ENCODE results near the gene JPH3. TPM values are rescaled to one million over a fixed set of nuclear protein-coding genes. Genes with fewer than 3 reads are reported as not detected.

JPH3 gene
- polyA plus RNA-seq, 1 donor from 2014 or later, result 22.2 TPM

DNA sequence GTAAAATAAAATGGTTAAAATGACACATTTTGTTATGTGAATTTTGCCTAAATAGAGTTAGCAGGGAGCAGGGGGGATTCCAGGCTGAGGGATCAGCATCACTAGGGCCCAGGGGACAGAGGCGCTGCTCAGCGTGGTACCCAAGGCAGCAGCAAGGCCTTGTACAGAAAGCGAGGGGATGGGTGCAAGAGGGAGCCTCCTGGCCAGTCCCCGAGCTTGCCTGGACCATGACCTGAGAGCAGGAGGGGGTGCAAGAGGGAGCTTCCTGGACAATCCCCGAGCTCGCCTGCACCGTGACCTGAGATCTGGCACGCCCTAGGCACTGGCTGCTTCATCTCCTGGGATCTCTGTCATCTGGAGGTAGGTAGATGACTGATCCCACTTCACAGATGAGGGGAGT is 17.3 kb upstream of the JPH3 start:
- Histone ChIP-seq H3K9ac (ENCODE audit: low read length) (no peak overlapping the region), H2AFZ (ENCODE audit: low read depth, low read length) (no peak overlapping the region)

DNA sequence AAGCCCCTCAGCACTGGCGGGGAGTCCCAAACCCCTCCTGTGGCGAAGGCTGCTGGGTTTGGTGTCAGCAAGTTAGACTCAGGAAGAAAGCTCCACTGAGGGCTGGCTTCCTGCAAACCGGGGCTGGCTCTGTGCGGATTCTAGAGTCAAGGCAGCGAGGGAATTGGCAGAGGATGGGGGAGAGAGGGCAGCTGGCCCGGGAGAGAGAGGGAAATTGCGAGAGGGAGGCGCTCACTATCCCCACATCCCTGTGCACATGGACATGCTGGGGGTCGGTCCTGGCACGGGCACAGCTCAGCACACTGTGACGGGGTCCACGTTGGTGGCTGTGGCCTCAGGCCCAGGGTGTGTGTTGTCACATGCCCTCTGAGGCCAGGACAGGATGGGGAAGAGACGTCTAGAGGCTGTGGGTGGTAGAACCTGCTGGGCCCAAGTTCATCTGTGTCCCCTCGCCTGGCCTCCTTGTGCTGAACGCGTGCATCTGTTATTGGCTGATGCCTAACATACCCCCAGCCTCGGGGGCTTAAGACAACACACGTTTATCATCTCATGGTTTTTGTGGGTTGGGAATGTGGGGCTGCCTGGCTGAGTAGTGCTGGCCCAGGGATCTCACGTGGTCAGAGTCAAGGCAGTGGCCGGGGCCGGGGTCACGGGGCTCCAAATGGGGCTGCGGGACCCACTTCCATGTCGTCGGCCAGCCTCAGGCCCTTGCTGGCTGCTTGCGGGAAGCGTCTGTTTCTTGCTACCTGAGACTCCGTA is 16.7 kb upstream of the JPH3 start:
- H3K9me3 ChIP-seq (ENCODE audit: low read length), result no peaks in the 10 kb centered on the region
- H3K9ac ChIP-seq (ENCODE audit: low read length), result no peak overlapping the region
- no peak overlapping the region for H2AFZ ChIP-seq (ENCODE audit: low read depth, low read length)
- no peak for TF ChIP-seq SMC3 (conservative IDR thresholded peaks at IDR 0.05; ENCODE audit: poor library complexity)
- TF ChIP-seq POLR2AphosphoS5 (IDR thresholded peaks at IDR 0.05), result no peak
- TF ChIP-seq, protein P1, sequence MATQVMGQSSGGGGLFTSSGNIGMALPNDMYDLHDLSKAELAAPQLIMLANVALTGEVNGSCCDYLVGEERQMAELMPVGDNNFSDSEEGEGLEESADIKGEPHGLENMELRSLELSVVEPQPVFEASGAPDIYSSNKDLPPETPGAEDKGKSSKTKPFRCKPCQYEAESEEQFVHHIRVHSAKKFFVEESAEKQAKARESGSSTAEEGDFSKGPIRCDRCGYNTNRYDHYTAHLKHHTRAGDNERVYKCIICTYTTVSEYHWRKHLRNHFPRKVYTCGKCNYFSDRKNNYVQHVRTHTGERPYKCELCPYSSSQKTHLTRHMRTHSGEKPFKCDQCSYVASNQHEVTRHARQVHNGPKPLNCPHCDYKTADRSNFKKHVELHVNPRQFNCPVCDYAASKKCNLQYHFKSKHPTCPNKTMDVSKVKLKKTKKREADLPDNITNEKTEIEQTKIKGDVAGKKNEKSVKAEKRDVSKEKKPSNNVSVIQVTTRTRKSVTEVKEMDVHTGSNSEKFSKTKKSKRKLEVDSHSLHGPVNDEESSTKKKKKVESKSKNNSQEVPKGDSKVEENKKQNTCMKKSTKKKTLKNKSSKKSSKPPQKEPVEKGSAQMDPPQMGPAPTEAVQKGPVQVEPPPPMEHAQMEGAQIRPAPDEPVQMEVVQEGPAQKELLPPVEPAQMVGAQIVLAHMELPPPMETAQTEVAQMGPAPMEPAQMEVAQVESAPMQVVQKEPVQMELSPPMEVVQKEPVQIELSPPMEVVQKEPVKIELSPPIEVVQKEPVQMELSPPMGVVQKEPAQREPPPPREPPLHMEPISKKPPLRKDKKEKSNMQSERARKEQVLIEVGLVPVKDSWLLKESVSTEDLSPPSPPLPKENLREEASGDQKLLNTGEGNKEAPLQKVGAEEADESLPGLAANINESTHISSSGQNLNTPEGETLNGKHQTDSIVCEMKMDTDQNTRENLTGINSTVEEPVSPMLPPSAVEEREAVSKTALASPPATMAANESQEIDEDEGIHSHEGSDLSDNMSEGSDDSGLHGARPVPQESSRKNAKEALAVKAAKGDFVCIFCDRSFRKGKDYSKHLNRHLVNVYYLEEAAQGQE (IDR thresholded peaks at IDR 0.05; ENCODE audit: borderline replicate concordance), result no peak
- no peak for TF ChIP-seq TAF1 (IDR thresholded peaks at IDR 0.05; ENCODE audit: low read depth)
- no peak for TF ChIP-seq RAD21 (conservative IDR thresholded peaks at IDR 0.05)
- TF ChIP-seq EP300 (conservative IDR thresholded peaks at IDR 0.05; ENCODE audit: poor library complexity, severe bottlenecking), result no peak
- TF ChIP-seq, protein P2, sequence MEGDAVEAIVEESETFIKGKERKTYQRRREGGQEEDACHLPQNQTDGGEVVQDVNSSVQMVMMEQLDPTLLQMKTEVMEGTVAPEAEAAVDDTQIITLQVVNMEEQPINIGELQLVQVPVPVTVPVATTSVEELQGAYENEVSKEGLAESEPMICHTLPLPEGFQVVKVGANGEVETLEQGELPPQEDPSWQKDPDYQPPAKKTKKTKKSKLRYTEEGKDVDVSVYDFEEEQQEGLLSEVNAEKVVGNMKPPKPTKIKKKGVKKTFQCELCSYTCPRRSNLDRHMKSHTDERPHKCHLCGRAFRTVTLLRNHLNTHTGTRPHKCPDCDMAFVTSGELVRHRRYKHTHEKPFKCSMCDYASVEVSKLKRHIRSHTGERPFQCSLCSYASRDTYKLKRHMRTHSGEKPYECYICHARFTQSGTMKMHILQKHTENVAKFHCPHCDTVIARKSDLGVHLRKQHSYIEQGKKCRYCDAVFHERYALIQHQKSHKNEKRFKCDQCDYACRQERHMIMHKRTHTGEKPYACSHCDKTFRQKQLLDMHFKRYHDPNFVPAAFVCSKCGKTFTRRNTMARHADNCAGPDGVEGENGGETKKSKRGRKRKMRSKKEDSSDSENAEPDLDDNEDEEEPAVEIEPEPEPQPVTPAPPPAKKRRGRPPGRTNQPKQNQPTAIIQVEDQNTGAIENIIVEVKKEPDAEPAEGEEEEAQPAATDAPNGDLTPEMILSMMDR (IDR thresholded peaks at IDR 0.05; ENCODE audit: poor library complexity, severe bottlenecking), result no peak
- H3K9me2 ChIP-seq (ENCODE audit: insufficient read depth, low read length), result no peaks in the 10 kb centered on the region
- no peak overlapping the region for H3K4me3 ChIP-seq (ENCODE audit: low read length)
- H3K27ac ChIP-seq (ENCODE audit: low read length), result no peak overlapping the region
- no peak overlapping the region for H3K4me2 ChIP-seq (ENCODE audit: low read length)
- no peaks in the 10 kb centered on the region for H3K27me3 ChIP-seq (ENCODE audit: insufficient read depth, low read depth, low read length)
- no peaks in the 10 kb centered on the region for H4K20me1 ChIP-seq (ENCODE audit: insufficient read depth)
- no peaks in the 10 kb centered on the region for H3F3A ChIP-seq (ENCODE audit: insufficient read depth, low read length, poor library complexity, severe bottlenecking)
- H3K79me2 ChIP-seq (replicated peaks; ENCODE audit: insufficient read depth, low read length), result no peaks in the 10 kb centered on the region
- no peaks in the 10 kb centered on the region for H3K36me3 ChIP-seq (ENCODE audit: insufficient read depth, low read length)

More for the DNA sequence above, 17.3 kb upstream of the JPH3 start:
- no peaks in the 10 kb centered on the region for H3K9me3 ChIP-seq (ENCODE audit: low read length)
- H3K9me2 ChIP-seq (ENCODE audit: insufficient read depth, low read length), result no peaks in the 10 kb centered on the region
- H3K4me2 ChIP-seq (ENCODE audit: low read length), result no peak overlapping the region
- no peak overlapping the region for H3K27ac ChIP-seq (ENCODE audit: low read length)
- no peaks in the 10 kb centered on the region for H3K27me3 ChIP-seq (ENCODE audit: insufficient read depth, low read depth, low read length)
- H3K79me2 ChIP-seq (replicated peaks; ENCODE audit: insufficient read depth, low read length), result no peaks in the 10 kb centered on the region
- H3K4me3 ChIP-seq (ENCODE audit: low read length), result no peak overlapping the region
- H4K20me1 ChIP-seq (ENCODE audit: insufficient read depth), result no peaks in the 10 kb centered on the region
- TF ChIP-seq MXI1 (conservative IDR thresholded peaks at IDR 0.05; ENCODE audit: poor library complexity, severe bottlenecking), result no peak
- TF ChIP-seq RAD21 (conservative IDR thresholded peaks at IDR 0.05), result no peak
- no peak for TF ChIP-seq EZH2 (IDR thresholded peaks at IDR 0.05; ENCODE audit: borderline replicate concordance, insufficient read depth, low read length, poor library complexity, severe bottlenecking)
- TF ChIP-seq TAF1 (IDR thresholded peaks at IDR 0.05; ENCODE audit: low read depth), result no peak
- no peak for TF ChIP-seq EP300 (conservative IDR thresholded peaks at IDR 0.05; ENCODE audit: poor library complexity, severe bottlenecking)
- TF ChIP-seq, protein P1 (IDR thresholded peaks at IDR 0.05; ENCODE audit: borderline replicate concordance), result no peak
- no peaks in the 10 kb centered on the region for H3F3A ChIP-seq (ENCODE audit: insufficient read depth, low read length, poor library complexity, severe bottlenecking)
- H3K36me3 ChIP-seq (ENCODE audit: insufficient read depth, low read length), result no peaks in the 10 kb centered on the region
